Suprapubic skin (tissue), 4 donors: ENCODE data around the gene DIRAS1. TPM values are rescaled to one million over a fixed set of nuclear protein-coding genes. Genes with fewer than 3 reads are reported as not detected.

Experiments
- DNase-seq, 2 donors: peaks; one replicate each; pipeline ENCODE4 v3.0.0-alpha.2; 2019; ENCODE audit warnings: low spot score in 2 of 2
- H3K27ac ChIP-seq: fragments of 200-600 bp; sonication (generic); one replicate; pipeline ENCODE4 v1.5.1; 2019
- H3K27me3 ChIP-seq: fragments of 200-600 bp; sonication (generic); one replicate; pipeline ENCODE4 v1.5.1; 2019
- H3K36me3 ChIP-seq: fragments of 200-600 bp; sonication (generic); one replicate; pipeline ENCODE4 v1.5.1; 2019
- H3K4me1 ChIP-seq: fragments of 200-600 bp; sonication (generic); one replicate; pipeline ENCODE4 v1.5.1; 2019
- H3K4me3 ChIP-seq: fragments of 200-600 bp; sonication (generic); one replicate; pipeline ENCODE4 v1.5.1; 2019; ENCODE audit warnings: mild to moderate bottlenecking
- H3K9me3 ChIP-seq: fragments of 200-600 bp; sonication (generic); one replicate; pipeline ENCODE4 v1.5.1; 2019
- CTCF ChIP-seq, 2 donors: fragments of 200-600 bp in 1 of 2; fragments of 450-650 bp in 1 of 2; sonication (generic) in 1 of 2; IDR thresholded peaks; one replicate each; pipeline ENCODE4 v1.5.1; 2016 to 2019; ENCODE audit warnings: antibody characterized with exemption in 2 of 2, mild to moderate bottlenecking in 1 of 2, moderate library complexity in 1 of 2
- EP300 ChIP-seq: sonication (generic); formaldehyde crosslinking; IDR thresholded peaks from one replicate; pipeline ENCODE4 v1.6.1; 2017; ENCODE audit warnings: antibody characterized with exemption
- POLR2A ChIP-seq, 2 donors: fragments of 450-650 bp; IDR thresholded peaks; one replicate each; pipeline ENCODE4 v1.6.1; 2017; ENCODE audit warnings: antibody characterized with exemption in 2 of 2, mild to moderate bottlenecking in 2 of 2, moderate library complexity in 2 of 2
- POLR2AphosphoS5 ChIP-seq, 3 donors: sonication (generic); formaldehyde crosslinking; IDR thresholded peaks; one replicate each; pipeline ENCODE4 v1.6.1; 2017; ENCODE audit warnings: antibody characterized with exemption in 3 of 3
- WGBS: methylation state at CpG from one replicate; pipeline ENCODE4 v1.1.5; 2018; 5-methylcytosine and 5-hydroxymethylcytosine counted together
- total RNA-seq, 4 donors: library from RNA; depleted of rRNA; stranded (reverse); fragments of >200 nt; gene quantifications; one replicate each; pipeline ENCODE4 v1.1.0, GENCODE V29; 2016

DIRAS1 gene
- total RNA-seq, 4 donors from 2014 or later, result 0.68 to 4.5 (median 2.1) TPM

- no peak for DNase-seq
- Histone ChIP-seq H3K27ac (no peak overlapping the region), H3K36me3 (no peaks in the 10 kb centered on the region), H3K4me1 (peaks cover 10% of the 10 kb centered on the region), H3K9me3 (no peaks in the 10 kb centered on the region), H3K27me3 (no peaks in the 10 kb centered on the region), H3K4me3 (no peak overlapping the region)
- 96% methylated on average over 10 of the region's 11 CpGs for WGBS
- TF ChIP-seq POLR2AphosphoS5 (IDR thresholded peaks at IDR 0.05) (no peak), POLR2A (IDR thresholded peaks at IDR 0.05) (no peak), EP300 (no peak), CTCF (IDR thresholded peaks at IDR 0.05) (no peak)
Measured at GRCh38 chr19:2690856-2691255, 30.3 kb downstream of the DIRAS1 start.

- H3K27ac ChIP-seq, result no peak overlapping the region
- TF ChIP-seq CTCF (IDR thresholded peaks at IDR 0.05) (no peak), POLR2AphosphoS5 (IDR thresholded peaks at IDR 0.05) (no peak), POLR2A (IDR thresholded peaks at IDR 0.05) (no peak), EP300 (no peak)
- H3K4me1 ChIP-seq, result no peaks in the 10 kb centered on the region
- H3K9me3 ChIP-seq, result no peaks in the 10 kb centered on the region
- no peak overlapping the region for H3K4me3 ChIP-seq
- 88% methylated on average over 16 of the region's 17 CpGs for WGBS
- no peaks in the 10 kb centered on the region for H3K36me3 ChIP-seq
- DNase-seq, result no peak
- no peaks in the 10 kb centered on the region for H3K27me3 ChIP-seq
Measured at GRCh38 chr19:2686360-2686759, 34.8 kb downstream of the DIRAS1 start.

- Histone ChIP-seq H3K36me3 (no peaks in the 10 kb centered on the region), H3K27me3 (no peaks in the 10 kb centered on the region), H3K4me1 (no peaks in the 10 kb centered on the region), H3K4me3 (no peak overlapping the region), H3K27ac (no peak overlapping the region), H3K9me3 (no peaks in the 10 kb centered on the region)
- 92% methylated on average over 6 of the region's 6 CpGs for WGBS
- DNase-seq, result no peak
- TF ChIP-seq POLR2A (IDR thresholded peaks at IDR 0.05) (no peak), POLR2AphosphoS5 (IDR thresholded peaks at IDR 0.05) (no peak), EP300 (no peak), CTCF (IDR thresholded peaks at IDR 0.05) (no peak)
Measured at GRCh38 chr19:2685204-2685704, 35.9 kb downstream of the DIRAS1 start.

- H3K4me3 ChIP-seq, result no peak overlapping the region
- no peaks in the 10 kb centered on the region for H3K27me3 ChIP-seq
- no peaks in the 10 kb centered on the region for H3K9me3 ChIP-seq
- H3K4me1 ChIP-seq, result no peaks in the 10 kb centered on the region
- TF ChIP-seq EP300, result no peak
- no peak for TF ChIP-seq POLR2A (IDR thresholded peaks at IDR 0.05)
- no peak for TF ChIP-seq CTCF (IDR thresholded peaks at IDR 0.05)
- no peak for TF ChIP-seq POLR2AphosphoS5 (IDR thresholded peaks at IDR 0.05)
- H3K27ac ChIP-seq, result no peak overlapping the region
- 69% methylated on average over 20 of the region's 20 CpGs for WGBS
- no peak for DNase-seq
- no peaks in the 10 kb centered on the region for H3K36me3 ChIP-seq
Measured at GRCh38 chr19:2683430-2684003, 37.7 kb downstream of the DIRAS1 start.

GRCh38 chr19:2680808-2681207, 40.4 kb downstream of the DIRAS1 start:
- Histone ChIP-seq H3K4me1 (no peaks in the 10 kb centered on the region), H3K36me3 (no peaks in the 10 kb centered on the region), H3K9me3 (no peaks in the 10 kb centered on the region), H3K27me3 (no peaks in the 10 kb centered on the region), H3K27ac (no peak overlapping the region), H3K4me3 (no peak overlapping the region)
- 85% methylated on average over 11 of the region's 11 CpGs for WGBS
- no peak for TF ChIP-seq POLR2A (IDR thresholded peaks at IDR 0.05)
- no peak for TF ChIP-seq CTCF (IDR thresholded peaks at IDR 0.05)
- TF ChIP-seq POLR2AphosphoS5 (IDR thresholded peaks at IDR 0.05), result no peak
- TF ChIP-seq EP300, result no peak
- DNase-seq, result no peak
